Renal cortical epithelial cell (primary cell): ENCODE results near the gene TGFBI. TPM values are rescaled to one million over a fixed set of nuclear protein-coding genes. Genes with fewer than 3 reads are reported as not detected.
A peak's percentile ranks its signal among the peaks of the same experiment; 100 is the strongest.

Source experiments
- DNase-seq: peaks from one replicate; pipeline ENCODE4 v3.0.0-alpha.2; 2011; ENCODE audit warnings: low read depth
- total RNA-seq: library from RNA; depleted of rRNA; stranded (reverse); fragments of >200 nt; gene quantifications from 2 replicates; pipeline ENCODE4 v1.2.3, GENCODE V29; 2014

TGFBI gene
- total RNA-seq, 1 donor from 2014 or later, result 468 TPM

DNA sequence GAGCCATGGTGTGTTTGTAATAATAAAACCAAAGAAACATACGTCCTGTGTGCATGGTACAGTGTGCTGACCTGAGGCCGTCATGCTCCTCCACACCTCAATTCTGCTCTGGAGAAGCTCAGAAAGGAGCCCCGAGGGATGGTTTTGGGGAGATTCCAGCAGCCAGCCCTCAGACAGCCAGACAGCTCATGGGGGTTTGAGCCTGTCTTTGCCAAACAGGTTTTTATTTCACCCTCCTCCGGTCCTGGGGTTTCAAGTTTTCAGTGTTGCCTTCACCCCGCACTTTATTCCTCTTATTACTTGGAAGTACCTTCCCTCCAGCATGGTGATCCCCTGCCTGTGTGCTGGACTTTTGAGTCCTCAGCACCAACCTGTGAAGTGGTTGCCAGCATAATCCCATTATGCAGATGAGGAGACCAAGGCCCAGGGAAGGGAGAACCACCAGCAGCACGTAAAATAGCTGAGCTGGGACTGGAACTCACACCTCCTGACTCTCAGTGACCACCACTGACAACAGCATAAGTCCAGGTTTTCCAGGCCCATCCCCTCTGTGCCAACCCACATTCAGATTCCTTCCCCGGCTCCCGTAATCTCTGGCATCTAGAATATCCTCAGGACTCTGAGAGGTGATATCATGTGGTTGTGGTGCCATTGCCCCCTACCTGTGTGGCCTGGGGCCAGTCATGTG, 35.1 kb downstream of the TGFBI start:
- DNase-seq, result no peak

DNA sequence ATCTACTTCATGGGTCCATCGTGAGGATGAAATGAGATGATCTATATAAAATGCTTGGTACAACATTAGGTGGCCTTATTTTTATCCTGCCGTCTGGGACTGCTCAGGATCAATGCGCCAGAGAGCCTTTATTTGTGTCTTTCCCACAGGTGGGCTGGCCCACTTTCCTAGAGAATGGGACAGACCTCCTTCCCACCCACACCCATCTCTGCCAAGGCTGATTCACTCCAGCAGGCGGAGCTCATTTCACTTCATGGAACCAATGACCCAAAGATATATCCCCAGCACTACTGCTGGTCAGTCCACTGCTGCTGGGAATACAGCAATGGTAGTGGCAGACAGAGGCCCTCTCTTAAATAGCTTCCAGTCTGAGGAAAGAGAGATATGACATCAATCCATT, 35.7 kb downstream of the TGFBI start:
- peak; percentile 31 for DNase-seq

DNA sequence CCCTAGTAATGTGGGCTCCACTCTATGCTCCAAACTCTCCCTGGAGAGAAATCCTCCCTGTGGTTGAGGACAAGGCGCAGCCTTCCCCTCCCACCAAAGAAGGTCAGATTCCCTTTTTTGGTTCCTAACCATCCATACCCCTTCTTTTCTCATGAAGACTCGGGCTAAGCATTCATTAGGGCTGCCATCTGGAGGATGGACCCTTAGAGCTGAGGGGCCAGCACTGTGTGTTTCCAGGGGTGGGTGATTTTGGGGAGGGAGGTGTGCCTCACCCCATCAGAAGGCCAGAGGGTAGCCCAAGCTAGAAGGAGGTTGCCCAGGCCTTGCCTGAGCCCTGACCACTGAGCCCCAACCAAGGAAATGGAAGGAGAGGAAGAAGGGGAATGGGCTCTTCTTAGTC, 36.8 kb downstream of the TGFBI start:
- DNase-seq, result no peak

DNA sequence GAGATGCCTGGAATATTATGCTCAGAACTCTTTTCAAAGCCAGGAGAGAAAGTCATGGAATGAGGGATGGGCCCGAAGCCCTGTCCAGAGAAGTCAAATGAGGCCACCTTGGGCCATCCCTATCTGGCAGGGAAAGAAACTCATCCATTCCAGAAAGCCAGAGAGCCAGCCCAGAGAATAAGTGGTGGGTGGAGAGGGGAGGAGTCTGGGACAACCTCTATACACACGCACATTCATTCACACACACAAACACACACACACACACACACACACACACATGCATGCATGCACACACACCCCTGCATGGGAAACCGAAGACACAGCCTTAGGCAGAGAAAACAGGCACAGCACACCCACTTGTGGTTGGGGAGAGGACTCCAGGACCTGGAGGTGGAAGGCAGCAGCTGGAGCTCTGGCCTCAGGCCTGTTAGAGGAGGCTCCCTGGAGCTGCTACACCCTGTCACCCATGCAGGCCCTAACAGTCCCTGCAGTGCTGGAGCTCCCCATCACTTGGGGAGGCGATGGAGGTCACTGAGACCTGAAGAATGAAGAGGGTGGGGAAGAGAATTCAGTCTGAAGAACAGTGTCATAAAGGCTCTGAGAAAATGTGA, 38.0 kb downstream of the TGFBI start:
- DNase-seq, result peak; percentile 50

DNA sequence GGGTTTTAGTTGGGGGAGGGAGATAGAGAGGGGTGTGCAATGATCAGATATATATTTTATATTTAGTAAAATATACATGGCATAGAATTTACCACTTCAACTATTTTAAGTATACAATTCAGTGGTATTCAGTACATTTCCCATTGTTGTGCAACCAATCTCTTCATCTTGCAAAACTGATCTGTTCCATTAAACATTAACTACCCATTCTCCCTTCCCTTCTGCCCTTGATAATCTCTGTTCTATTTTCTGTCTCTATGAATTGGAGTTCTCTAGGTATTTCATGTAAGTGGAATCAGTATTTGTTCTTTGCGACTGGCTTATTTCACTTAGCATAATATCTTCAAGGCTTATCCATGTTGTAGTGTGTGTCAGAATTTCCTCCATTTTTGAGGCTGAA, 38.6 kb downstream of the TGFBI start:
- peak; percentile 70 for DNase-seq

DNA sequence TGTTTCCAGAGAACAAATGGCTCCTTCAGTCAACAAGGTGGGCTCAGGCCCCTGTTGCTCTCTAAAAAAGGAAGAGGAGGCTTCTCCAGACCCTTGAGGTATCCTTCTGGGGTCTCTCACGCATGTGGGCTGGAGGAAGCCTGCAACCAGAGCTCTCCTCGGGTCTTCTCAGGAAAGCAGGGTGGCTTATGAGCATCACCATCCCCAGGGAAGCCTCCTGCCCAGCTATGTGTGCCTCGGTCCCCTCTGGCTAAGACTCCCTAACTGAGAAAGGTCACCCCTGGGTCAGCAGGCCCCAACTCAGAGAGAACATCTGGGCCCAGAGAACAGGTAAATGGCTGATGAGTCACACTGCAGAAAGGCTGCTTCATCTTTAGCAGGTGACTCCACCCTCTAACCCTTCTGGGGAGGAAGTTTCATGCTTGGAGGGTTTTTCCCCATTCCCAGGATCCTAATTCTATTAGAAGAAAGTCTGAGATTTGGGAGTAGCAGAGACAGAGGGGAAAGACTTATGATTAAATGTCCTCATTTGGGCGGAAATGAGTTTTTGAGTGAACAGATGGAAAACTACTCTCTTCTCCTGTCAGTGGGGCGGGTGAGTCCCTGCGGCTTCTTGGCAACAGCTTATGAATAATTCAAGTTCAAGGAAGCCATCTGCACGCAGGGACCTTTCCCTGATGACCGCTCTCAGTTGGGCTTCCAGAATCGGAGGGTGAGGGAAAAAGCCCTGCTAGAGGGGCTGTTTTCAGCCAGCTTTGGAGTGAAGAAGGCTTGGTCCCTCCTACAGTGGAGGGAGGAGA, 41.9 kb downstream of the TGFBI start:
- peak; percentile 35 for DNase-seq

DNA sequence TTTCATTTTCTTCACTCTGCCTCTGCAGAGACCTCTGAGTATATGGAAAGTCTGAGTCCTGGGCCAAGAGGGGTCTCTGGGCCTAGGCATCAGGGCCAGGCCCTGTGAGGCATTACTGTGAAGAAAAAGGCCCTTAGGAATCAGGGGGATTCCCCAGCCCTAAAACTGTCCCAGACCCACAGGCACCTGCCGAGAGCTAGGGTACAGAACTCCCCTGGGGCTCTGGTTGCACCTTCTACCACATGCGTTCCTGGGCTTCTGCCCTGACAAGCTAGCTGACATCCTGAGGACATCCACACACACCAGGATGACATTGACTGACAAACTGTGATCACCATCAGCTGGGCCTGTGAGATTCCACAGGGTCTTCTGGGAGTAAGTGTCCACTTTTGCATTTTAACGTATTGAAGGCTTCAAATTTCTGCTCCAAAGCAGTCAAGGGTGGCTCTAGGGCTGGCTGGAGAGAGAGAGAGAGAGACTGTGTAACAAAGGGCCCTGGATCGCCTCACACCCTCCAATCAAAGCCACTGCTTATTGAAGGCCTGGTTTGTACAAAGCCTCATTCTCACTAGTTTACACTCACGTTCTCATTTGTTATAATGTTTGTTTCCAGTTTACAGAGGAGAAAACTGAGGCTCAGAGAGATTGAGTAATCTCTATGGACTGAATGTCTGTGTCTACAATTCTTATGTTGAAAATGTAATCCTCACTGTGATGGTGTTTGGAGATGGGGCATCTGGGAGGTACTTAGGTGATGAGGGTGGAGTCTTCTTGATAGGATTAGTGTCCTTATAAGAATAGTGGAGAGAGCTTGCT, 45.1 kb downstream of the TGFBI start:
- DNase-seq, result no peak

DNA sequence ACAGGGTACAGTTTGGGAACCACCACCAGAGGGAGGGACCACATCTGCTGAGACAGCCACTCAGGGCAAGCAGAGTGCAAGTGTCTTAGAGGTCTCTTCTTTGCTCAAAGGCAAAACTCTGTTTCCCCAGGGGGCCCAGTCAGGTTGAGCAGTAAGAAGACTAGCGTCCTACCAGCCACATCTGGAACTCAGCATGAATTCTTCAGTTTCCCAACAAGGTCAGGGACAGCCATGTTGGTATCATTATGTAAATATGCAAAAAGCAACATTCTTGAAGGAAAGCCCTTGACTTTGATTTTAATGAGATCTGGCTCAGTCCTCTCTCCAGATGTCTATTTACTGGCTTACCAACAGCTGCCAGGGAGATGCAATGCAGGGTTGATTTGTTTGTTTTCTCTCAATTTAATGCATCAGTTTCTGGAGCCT, 46.7 kb downstream of the TGFBI start:
- no peak for DNase-seq

DNA sequence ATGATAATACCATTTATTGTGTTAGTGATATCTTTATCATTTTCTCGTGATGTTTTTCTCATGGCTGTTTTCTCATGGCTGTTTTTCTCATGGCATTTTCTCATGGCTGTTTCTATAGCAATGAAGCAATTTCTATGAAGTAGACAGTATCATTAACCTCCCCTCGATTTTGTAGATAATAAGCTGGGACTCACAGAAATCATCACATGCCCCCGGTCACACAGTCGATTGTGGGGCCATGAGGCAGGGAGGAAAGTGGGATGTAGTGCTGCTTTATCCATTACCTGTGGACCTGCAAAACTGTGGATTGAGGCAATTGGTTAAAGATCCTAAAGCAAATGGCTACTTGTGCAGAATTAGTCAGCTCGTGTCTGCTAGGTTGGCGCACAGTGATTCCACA, 47.3 kb downstream of the TGFBI start:
- DNase-seq, result no peak

DNA sequence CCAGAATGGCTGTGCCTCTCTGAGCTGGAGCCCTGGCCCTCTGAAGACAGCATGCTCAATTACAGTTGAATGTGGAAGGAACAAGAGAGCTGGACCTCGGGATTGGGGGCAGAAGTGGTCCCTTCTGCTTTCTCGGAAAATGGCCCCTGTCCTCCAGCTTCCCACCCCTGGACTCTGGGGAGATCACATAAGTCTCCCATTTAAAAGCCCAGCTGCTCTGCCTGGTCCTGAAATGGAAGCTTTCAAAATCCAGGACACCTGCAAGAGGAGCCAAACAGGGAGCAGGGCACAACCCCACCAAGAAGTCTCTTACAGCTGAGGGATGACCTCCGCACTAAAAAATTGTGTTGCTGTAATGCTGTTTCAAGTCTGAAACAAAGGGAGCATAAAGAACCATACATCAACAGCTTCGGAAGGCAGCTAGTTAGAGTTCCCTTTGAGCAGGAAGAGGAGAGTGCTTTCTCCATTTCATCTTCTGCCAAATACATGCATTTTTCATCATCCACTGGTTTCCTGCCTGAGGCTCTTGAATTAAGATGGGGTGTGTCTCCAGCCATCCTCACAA, 48.2 kb downstream of the TGFBI start:
- no peak for DNase-seq

DNA sequence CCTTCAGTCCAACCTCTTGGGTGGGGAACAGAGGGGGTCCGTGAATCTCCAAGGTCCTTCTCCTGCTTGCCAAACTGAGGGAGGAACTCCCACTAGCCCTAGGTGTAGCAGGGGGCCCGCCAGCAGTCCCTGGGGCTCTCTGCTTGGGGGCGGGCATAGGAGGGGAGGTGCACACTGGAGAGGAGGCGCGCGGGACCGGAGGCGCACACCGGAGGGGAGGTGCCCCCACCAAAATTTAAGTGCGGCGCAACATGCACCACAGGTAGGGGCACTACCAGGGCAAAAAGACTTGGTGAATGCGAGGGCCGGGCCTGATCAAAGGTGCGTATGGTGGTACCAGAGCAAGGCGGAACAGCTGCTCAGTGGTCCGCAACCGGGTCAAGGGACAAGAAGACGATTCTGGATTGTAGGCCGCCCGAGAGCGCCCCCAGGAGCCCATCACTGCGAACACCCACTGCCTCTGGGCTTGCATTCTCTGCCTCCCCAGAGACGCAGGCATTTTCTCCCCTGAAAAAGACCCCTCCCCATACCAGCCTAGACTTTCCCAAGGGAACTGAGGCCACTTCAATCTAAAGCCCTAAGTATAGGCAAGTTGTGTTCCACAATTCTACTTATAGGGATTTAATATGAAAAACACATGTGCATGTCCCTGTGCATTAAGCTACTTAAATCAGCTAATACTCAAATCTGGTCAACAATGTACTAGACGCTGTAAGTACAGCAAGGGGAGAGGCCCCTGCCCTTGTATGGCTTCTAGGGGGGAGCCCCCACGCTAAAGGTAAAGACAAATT, 50.6 kb downstream of the TGFBI start:
- peak; percentile 21 for DNase-seq

DNA sequence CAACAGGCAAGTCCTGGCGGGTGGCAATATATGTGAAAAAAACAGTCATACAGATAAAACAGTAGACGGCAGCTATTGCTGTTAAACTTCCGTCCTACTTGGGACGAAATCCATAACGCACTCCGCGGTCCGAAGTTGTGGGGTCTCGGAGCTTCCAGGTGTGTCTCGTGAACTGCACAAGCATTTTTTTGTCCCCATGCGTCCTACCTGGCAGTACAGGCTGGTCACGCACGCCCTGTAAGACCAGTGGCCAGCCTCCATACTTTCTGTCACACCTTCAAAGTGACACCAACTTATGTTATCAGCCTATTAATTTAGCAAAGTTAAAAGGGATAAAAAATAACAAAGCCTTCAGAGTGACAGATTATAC, 51.3 kb downstream of the TGFBI start:
- peak; percentile 41 for DNase-seq

DNA sequence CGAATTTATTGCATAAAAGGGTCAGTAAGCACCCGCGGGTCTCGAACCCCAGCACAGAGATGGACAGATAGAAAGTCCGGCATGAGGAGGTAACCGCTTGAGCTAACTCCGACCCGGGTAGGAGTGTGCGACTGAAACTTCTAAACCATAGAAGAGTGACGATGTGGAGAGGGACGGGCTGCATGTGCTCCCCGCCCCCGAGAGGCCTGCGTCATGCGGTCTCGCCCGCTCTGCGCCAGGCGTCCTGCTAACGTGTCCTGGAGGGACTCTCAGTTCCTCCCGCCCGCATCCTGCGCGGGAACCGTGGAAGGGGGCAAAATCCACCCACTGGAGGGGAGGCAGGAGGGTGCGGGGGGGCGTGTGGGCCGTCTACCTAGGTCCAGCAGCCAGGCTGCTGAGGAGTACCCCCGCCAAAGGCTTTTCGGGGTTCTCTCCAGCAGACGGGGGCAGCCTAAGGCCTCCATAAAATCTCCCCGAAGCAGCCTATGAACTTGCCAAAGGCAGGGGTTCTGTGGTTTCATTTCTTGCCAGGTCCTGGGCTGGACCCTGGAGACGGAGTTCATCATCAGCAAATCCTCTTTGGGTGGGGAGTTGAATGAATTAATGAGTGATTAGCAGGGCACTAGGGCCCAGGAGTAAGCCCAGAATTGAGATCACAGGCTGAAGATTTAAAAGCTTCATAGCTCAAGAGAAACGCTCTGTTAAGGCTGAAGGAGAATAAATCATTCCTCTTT, 51.9 kb downstream of the TGFBI start:
- peak; percentile 90 for DNase-seq

DNA sequence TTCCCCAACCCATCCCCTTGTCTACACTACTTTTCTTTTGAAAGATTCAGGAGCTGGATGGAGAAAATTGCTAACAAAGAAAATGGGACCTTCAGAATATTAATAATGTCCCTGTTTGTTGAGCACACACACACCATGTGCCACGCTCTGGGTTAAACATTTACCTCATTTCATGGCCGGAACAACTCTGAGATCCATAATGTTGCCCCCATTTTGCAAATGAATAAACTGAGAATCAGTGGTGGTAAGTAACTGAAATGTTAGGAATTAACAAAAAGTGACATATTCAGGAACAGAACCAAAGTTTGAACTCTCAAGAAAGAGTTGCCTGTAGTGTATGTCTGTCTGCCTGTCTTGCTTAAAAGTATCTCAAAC, 52.4 kb downstream of the TGFBI start:
- no peak for DNase-seq

DNA sequence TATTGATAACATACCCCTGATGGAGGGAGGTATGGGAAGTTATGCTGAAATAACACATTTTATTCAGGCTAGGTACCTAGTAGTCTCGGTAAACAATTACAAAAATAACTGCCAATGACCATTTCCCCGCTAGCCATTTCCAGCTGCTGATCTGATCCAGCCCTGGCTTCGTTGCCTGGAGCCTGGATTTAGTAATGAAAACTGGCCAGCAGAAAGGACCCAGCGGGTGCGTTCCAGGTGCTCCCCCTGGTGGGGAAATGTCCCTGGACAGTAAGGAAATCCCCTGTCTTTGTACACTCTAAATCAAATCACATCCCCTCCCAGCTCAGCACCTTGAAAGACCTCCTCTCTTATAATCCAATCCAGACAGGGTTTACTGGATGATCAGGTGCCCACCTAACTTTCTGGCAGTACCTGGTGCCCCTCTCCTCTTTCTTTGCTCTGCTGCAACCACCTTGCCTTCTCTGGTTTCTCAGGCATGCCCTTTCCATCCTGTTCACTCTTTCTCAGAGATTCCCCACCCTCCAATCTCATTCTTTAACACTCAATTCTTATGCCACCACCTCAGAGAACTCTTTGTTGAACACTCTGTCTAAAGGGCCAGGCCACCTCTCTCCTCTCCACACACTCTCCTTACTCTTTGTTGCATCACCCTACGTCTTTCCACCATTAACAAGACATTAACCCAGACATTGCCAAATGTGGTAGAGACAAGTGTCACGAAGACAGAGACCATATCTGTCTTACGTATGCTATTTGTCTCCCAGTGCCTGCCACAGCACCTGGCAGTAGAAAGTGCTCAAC, 53.8 kb downstream of the TGFBI start:
- DNase-seq, result peak; percentile 69

DNA sequence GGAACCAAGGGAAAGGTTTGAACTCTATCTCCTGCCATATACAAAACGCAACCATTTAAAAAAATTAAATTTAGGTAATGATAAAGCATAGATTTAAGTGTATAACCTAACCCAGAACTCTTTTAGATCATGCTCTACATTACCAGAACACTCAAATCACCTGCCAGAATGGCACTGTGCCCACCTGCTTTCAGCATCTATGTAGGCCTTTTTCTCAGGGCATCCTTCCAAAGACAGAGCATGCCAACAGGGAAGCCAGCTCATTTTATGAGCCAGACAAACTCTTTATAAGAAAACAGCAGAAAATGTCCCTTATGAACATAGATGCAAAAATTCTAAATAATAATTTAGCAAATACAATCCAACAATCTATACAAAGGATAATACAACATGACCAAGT, 55.9 kb downstream of the TGFBI start:
- no peak for DNase-seq

DNA sequence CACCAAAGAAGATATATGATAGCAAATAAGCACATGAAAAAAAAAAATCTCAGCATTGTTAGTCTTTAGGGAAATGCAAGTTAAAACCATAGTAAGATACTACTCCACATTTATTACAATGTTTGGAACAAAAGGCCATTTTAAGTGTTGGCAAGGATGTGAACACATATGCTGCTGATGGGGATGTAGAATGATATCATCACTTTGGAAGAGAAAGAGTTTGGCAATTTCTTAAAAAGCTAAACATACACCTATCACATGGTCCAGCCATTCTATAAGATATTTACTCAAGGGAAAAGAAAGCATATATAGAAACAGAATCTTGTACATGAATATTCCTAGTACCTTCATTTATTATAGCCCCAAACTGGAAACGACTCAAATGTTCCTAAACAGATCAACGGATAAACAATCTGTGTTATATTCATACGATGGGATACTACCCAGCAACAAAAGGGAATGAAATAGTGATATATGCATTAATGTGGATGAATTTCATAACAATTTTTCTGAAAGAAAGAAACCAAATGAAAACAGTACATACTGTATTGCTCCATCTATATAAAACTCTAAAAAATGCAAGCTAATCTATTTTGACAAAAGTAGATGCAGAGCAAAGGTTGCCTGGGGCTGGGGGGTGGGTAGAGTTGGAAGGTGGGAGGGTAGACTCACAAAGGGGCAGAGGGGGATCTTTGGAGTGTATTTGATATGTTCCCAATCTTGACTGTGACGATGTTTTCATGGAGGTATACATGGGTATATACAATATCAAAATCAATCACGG, 58.2 kb downstream of the TGFBI start:
- DNase-seq, result no peak

DNA sequence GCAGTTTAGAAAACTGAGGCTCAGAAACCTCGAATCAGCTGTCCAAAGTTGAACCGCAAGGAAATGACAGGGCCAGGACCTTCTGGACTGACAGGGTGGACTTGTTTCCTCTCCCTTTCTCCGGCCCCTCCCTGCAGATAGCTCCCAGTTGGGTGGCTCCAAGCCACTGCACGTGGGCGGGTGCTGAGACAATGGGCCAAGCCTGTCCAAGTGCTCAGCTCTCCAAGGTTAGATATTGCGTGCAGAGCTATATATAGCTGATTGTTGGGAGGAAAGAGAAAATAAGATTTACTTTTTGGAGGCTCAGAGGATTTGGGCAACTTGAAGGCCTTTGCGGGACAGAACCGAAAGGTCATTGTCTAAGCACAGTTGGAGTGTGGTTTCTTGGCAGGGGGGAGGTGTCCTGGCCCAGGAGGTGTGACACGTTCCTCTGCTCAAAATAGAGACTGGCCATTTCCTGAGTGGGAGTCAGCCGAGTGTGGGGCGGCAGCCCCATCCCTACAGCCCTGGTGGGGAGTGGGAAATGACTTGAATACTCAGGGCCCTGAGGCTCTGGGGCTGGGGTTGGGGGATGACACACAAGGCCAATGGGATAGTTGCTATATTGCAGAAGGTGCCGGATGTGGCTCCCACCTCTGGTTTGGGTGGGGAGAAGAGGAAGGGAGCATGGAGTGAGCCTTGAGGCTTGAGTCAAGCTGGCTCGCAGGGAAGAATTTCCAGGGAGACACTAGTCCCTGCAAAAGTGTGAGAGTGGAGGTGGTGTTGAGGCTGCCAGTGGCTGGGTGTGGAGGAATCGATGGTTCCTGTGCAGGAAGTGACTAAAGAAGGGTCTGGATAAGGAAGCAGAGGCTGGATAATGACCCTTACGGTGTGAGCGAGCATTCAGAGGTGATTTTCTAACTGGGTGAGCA, 59.4 kb downstream of the TGFBI start:
- peak; percentile 18 for DNase-seq
